ENCODE measurements around the gene BRD4. TPM values are rescaled to one million over a fixed set of nuclear protein-coding genes. Genes with fewer than 3 reads are reported as not detected.

The BRD4 gene
- total RNA-seq, 4 donors from 2014 or later: 64.8 to 83.2 (median 73.9) TPM

DNA sequence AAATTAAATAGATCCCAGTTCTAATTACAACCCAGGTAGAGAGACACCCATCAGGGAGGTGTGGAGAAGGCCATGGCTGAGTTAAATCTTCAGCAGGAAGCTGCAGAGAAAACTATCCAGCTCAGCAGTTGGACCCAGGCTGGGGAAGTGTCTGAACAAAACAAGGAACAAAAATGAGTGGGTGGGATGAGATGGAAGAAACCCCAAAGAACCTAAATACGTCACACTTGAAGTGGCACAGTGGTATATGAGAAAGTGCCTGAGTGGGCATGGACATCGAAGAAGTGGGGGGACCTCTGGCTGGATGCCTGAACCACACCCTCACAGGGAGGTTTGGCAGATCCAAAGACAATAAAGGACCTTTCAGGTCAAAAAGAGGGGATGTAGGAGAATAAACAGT is 96.6 kb downstream of the BRD4 start:
- TF ChIP-seq, protein P1, sequence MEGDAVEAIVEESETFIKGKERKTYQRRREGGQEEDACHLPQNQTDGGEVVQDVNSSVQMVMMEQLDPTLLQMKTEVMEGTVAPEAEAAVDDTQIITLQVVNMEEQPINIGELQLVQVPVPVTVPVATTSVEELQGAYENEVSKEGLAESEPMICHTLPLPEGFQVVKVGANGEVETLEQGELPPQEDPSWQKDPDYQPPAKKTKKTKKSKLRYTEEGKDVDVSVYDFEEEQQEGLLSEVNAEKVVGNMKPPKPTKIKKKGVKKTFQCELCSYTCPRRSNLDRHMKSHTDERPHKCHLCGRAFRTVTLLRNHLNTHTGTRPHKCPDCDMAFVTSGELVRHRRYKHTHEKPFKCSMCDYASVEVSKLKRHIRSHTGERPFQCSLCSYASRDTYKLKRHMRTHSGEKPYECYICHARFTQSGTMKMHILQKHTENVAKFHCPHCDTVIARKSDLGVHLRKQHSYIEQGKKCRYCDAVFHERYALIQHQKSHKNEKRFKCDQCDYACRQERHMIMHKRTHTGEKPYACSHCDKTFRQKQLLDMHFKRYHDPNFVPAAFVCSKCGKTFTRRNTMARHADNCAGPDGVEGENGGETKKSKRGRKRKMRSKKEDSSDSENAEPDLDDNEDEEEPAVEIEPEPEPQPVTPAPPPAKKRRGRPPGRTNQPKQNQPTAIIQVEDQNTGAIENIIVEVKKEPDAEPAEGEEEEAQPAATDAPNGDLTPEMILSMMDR (IDR thresholded peaks at IDR 0.05 in 4 of 5, conservative IDR thresholded peaks at IDR 0.05 in 1 of 5): no peak
- no peak for TF ChIP-seq POLR2A (IDR thresholded peaks at IDR 0.05)

DNA sequence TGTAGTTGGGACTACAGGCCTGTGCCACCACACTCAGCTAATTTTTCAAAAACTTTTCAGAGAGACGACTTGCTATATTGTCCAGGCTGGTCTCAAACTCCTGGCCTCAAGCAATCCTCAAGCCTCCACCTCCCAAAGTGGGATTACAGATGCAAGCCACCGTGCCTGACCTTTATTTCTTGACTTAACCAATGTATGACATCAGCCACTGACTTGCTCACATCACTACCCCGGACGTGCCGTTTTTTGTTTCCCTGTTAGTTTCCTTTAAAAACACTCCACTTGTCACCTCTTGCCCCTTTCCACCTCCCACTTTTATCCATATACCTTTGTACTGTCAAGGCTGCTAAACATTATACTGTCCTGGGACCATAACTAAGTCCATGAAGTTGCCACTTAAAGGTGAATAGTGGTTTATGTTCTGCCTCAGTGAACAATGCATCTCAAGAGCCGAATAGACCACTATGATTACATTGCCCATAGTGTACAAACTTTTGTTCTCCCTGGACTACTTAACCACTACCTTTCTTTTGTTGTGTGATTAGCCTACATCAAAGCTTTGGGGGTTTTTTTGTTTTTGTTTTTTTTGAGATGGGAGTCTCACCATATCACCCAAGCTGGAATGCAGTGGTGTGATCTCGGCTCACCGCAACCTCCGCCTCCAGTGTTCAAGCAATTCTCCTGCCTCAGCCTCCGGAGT is 97.8 kb downstream of the BRD4 start:
- Histone ChIP-seq H3K9me3 (no peaks in the 10 kb centered on the region), H3K4me3 (no peak overlapping the region), H3K27me3 (peaks cover 13 to 16% (median 15%) of the 10 kb centered on the region in 3 donors), H3K27ac (no peak overlapping the region), H3K4me1 (no peaks in the 10 kb centered on the region), H3K36me3 (peaks cover 0 to 38% of the 10 kb centered on the region in 2 donors)
- in situ Hi-C loops (cut with MboI; ENCODE audit: low sequenced_read_pairs in 4 of 4) (no loop called here), intact Hi-C loops (cut with DNase I; ENCODE audit: low total_unique reads) (no loop called here)
- no peak for ATAC-seq
- DNase-seq: no peak
- TF ChIP-seq, protein P1 (IDR thresholded peaks at IDR 0.05 in 4 of 5, conservative IDR thresholded peaks at IDR 0.05 in 1 of 5): no peak
- no peak for TF ChIP-seq POLR2A (IDR thresholded peaks at IDR 0.05)

More for the DNA sequence above, 96.6 kb downstream of the BRD4 start:
- in situ Hi-C loops (cut with MboI; ENCODE audit: low sequenced_read_pairs in 4 of 4) (no loop called here), intact Hi-C loops (cut with DNase I; ENCODE audit: low total_unique reads) (no loop called here)
- Histone ChIP-seq H3K4me3 (no peak overlapping the region), H3K27me3 (peaks cover 13 to 16% (median 15%) of the 10 kb centered on the region in 3 donors), H3K4me1 (no peaks in the 10 kb centered on the region), H3K27ac (no peak overlapping the region), H3K9me3 (no peaks in the 10 kb centered on the region), H3K36me3 (peaks cover 0 to 50% of the 10 kb centered on the region in 2 donors)
- DNase-seq (no peak), ATAC-seq (no peak)

DNA sequence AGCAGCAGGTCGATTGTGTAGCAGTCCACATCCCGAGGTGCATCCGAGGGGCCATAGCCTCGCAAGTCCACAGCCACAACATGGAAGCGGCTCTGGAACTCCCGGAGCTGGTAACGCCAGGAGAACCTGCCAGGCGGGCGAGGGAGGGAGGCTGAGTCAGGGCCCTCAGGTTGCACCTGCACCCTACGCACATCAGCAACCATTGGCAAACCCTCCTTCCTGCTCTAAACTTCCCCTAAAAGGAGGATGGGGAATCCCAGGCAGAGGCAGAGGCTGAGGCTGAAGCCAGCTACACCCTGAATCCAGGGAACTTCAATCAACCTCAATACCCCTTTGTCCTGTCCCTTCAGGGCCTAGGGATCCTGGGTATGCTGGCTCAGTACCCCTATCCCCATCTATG is 101.1 kb downstream of the BRD4 start:
- H3K27me3 ChIP-seq: peaks cover 13 to 16% (median 15%) of the 10 kb centered on the region in 3 donors
- H3K4me1 ChIP-seq: no peaks in the 10 kb centered on the region
- peaks cover 0 to 8% of the 10 kb centered on the region in 2 donors for H3K36me3 ChIP-seq
- in situ Hi-C loops (cut with MboI; ENCODE audit: low sequenced_read_pairs in 4 of 4) (no loop called here), intact Hi-C loops (cut with DNase I; ENCODE audit: low total_unique reads) (no loop called here)
- DNase-seq: no peak
- no peaks in the 10 kb centered on the region for H3K9me3 ChIP-seq
- ATAC-seq: no peak
- no peak overlapping the region for H3K4me3 ChIP-seq
- TF ChIP-seq, protein P1 (IDR thresholded peaks at IDR 0.05 in 4 of 5, conservative IDR thresholded peaks at IDR 0.05 in 1 of 5): no peak
- TF ChIP-seq POLR2A (IDR thresholded peaks at IDR 0.05): no peak
- no peak overlapping the region for H3K27ac ChIP-seq

DNA sequence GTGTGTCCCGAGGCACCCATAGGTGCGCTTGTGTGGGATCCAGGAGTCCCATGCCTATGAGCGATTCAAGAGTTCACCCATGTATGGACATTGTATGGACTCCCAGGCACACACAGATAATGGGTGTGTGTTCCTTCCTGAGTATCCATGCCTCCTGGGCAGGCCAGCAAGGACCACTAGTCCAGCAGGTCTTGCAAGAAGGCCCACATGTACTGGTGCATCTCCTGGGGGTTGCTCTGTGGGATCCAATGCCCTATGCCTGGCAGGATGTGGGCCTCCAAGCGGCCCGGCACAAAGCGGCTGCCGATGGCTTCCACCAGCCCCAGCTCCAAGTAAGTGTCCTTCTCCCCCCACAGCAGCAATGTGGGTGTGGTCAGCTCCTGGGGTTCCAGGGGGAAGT is 105.1 kb downstream of the BRD4 start:
- Histone ChIP-seq H3K4me3 (no peak overlapping the region), H3K27me3 (peaks cover 8 to 11% (median 11%) of the 10 kb centered on the region in 3 donors), H3K9me3 (no peaks in the 10 kb centered on the region), H3K4me1 (peaks cover 4 to 15% of the 10 kb centered on the region in 2 donors), H3K36me3 (no peaks in the 10 kb centered on the region), H3K27ac (no peak overlapping the region)
- ATAC-seq: no peak
- intact Hi-C loops (cut with DNase I; ENCODE audit: low total_unique reads): no loop called here
- in situ Hi-C loops (cut with MboI; ENCODE audit: low sequenced_read_pairs in 4 of 4): no loop called here
- DNase-seq: no peak
- TF ChIP-seq POLR2A (IDR thresholded peaks at IDR 0.05): no peak
- TF ChIP-seq, protein P1 (IDR thresholded peaks at IDR 0.05 in 4 of 5, conservative IDR thresholded peaks at IDR 0.05 in 1 of 5): no peak

All from gastrocnemius medialis (tissue), 4 donors.